ENCODE results near the gene PACC1. TPM values are rescaled to one million over a fixed set of nuclear protein-coding genes. Genes with fewer than 3 reads are reported as not detected.

PACC1 gene
- total and polyA plus RNA-seq, 2 donors (not counting 3 experiments of a cell fraction or from before 2014, with no cell fraction given): 21.0 to 22.3 TPM

DNA sequence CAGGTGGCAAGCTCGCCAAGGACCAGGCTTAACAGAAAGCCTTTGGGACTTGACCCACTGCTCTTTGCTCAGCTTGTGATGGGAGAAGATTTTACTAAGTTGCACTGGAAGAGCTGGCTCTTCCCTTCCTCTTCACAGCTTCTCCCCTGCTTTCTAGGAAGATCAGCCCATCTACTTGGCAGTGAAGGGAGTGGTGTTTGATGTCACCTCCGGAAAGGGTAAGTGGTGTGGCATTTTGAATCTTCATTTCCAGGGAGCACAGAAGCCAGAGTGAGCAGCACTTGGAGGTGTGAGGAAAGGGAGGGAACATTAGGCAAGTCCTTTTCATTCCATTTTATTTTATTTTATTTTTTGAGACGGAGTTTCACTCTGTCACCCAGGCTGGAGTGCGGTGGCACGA is 27.7 kb upstream of the PACC1 start:
- TF ChIP-seq POLR2A (IDR thresholded peaks at IDR 0.05; ENCODE audit: low read depth, low read length) (no peak), MAX (IDR thresholded peaks at IDR 0.05; ENCODE audit: insufficient read depth, insufficient read length) (no peak), JUN (IDR thresholded peaks at IDR 0.05; ENCODE audit: borderline replicate concordance, insufficient read depth, insufficient read length, low read depth) (no peak), EZH2 (IDR thresholded peaks at IDR 0.05; ENCODE audit: borderline replicate concordance, low read depth, low read length, severe bottlenecking) (no peak), FOS (IDR thresholded peaks at IDR 0.05; ENCODE audit: borderline replicate concordance, insufficient read depth, low read length) (no peak), MYC (IDR thresholded peaks at IDR 0.05; ENCODE audit: low read depth, low read length) (no peak), CTCF (IDR thresholded peaks at IDR 0.05; ENCODE audit: extremely low read depth in 1 of 2, insufficient read depth in 1 of 2, low read depth in 1 of 2, low read length in 2 of 2) (no peak), POLR2AphosphoS5 (IDR thresholded peaks at IDR 0.05; ENCODE audit: insufficient read depth, low read depth, low read length) (no peak), GATA2 (IDR thresholded peaks at IDR 0.05; ENCODE audit: insufficient read depth, insufficient read length, low read depth, low read length) (no peak)
- H3K4me2 ChIP-seq (ENCODE audit: insufficient read depth, low read length): no peak overlapping the region
- no peaks in the 10 kb centered on the region for H4K20me1 ChIP-seq (replicated peaks; ENCODE audit: control insufficient read depth, extremely low read depth, insufficient read depth, low read length)
- DNase-seq (ENCODE audit: low read depth, low spot score) (no peak), FAIRE-seq (no peak)
- dilution Hi-C loops (cut with MboI; ENCODE audit: extremely low pct_ligation_motif_present, low sequenced_read_pairs): no loop called here
- CTCF ChIA-PET: interaction anchor here (1.1 to 3.3 kb wide), 2 partner anchors 14 to 371 kb away, joined by 3 to 24 read pairs; no protein-coding TSS in a partner anchor
- H3K9me3 ChIP-seq (replicated peaks; ENCODE audit: control insufficient read depth, insufficient read depth, low read length): no peaks in the 10 kb centered on the region
- H3K9me1 ChIP-seq (replicated peaks; ENCODE audit: control insufficient read depth, extremely low read depth, insufficient read depth, low read length): no peaks in the 10 kb centered on the region
- no peak overlapping the region for H3K27ac ChIP-seq (ENCODE audit: insufficient read depth, low read depth, low read length)
- H3K79me2 ChIP-seq (ENCODE audit: control insufficient read depth, insufficient read depth, low read length): no peaks in the 10 kb centered on the region
- no peaks in the 10 kb centered on the region for H3K27me3 ChIP-seq (ENCODE audit: control insufficient read depth in 2 of 2, insufficient read depth in 2 of 2, low read length in 2 of 2)
- intact Hi-C loops (cut with micrococcal nuclease): no loop called here
- H3K4me3 ChIP-seq (replicated peaks in 1 of 3; ENCODE audit: insufficient read depth in 1 of 3, low read depth in 1 of 3, low read length in 3 of 3): no peak overlapping the region
- no peak overlapping the region for H3K9ac ChIP-seq (replicated peaks; ENCODE audit: extremely low read depth, insufficient read depth, low read length)
- no peaks in the 10 kb centered on the region for H3K4me1 ChIP-seq (ENCODE audit: control insufficient read depth, extremely low read depth, insufficient read depth, low read length)
- BruUV-seq (replicated peaks): no TSS peak
- H3K36me3 ChIP-seq (ENCODE audit: control insufficient read depth in 2 of 2, extremely low read depth in 1 of 2, insufficient read depth in 2 of 2, low read length in 2 of 2): no peaks in the 10 kb centered on the region
- no peak overlapping the region for H2AFZ ChIP-seq (ENCODE audit: low read depth, low read length)
- POLR2A ChIA-PET: no interaction called here
